ENCODE measurements around the gene NUTM2A. TPM values are rescaled to one million over a fixed set of nuclear protein-coding genes. Genes with fewer than 3 reads are reported as not detected.
"Not testable (repeated sequence)": the region's sequence is repeated elsewhere in the genome, so short reads cannot be mapped to it uniquely, and the experiment has no call there.

NUTM2A gene
- total and polyA plus RNA-seq, 2 experiments from 2014 or later, result 0.16 to 1.5 TPM

- not testable (repeated sequence) for H3K79me2 ChIP-seq; H3K4me1 ChIP-seq (ENCODE audit: insufficient read depth); H3K4me2 ChIP-seq; H2AFZ ChIP-seq; H3K36me3 ChIP-seq (replicated peaks; ENCODE audit: insufficient read depth, low read depth); DNase-seq (ENCODE audit: low spot score); H4K20me1 ChIP-seq (ENCODE audit: insufficient read depth, poor library complexity, severe bottlenecking); H3K27ac ChIP-seq; H3K27me3 ChIP-seq; H3K4me3 ChIP-seq; H3K9me3 ChIP-seq (ENCODE audit: low read depth); H3K9me2 ChIP-seq (replicated peaks; ENCODE audit: insufficient read depth)
- WGBS (ENCODE audit: low lambda C conversion rate, missing lambda C conversion rate), result 90% methylated on average over 4 of the region's 4 CpGs
These were observed 18.3 kb upstream of the NUTM2A start for GRCh38 chr10:87206922-87207321.

GRCh38 chr10:87210309-87210708 is 14.9 kb upstream of the NUTM2A start:
- H3K4me1 ChIP-seq (ENCODE audit: insufficient read depth); H2AFZ ChIP-seq; H3K27ac ChIP-seq; H4K20me1 ChIP-seq (ENCODE audit: insufficient read depth, poor library complexity, severe bottlenecking); H3K36me3 ChIP-seq (replicated peaks; ENCODE audit: insufficient read depth, low read depth); H3K79me2 ChIP-seq; H3K4me3 ChIP-seq; H3K4me2 ChIP-seq; H3K27me3 ChIP-seq; H3K9me3 ChIP-seq (ENCODE audit: low read depth); DNase-seq (ENCODE audit: low spot score); H3K9me2 ChIP-seq (replicated peaks; ENCODE audit: insufficient read depth): not testable (repeated sequence)
- 88% methylated on average over 5 of the region's 5 CpGs for WGBS (ENCODE audit: low lambda C conversion rate, missing lambda C conversion rate)

GRCh38 chr10:87211848-87212247 is 13.4 kb upstream of the NUTM2A start:
- not testable (repeated sequence) for H3K27me3 ChIP-seq; H3K27ac ChIP-seq; H3K9me2 ChIP-seq (replicated peaks; ENCODE audit: insufficient read depth); H3K4me3 ChIP-seq; H2AFZ ChIP-seq; H3K79me2 ChIP-seq; H3K4me2 ChIP-seq; H3K9me3 ChIP-seq (ENCODE audit: low read depth); H4K20me1 ChIP-seq (ENCODE audit: insufficient read depth, poor library complexity, severe bottlenecking); H3K36me3 ChIP-seq (replicated peaks; ENCODE audit: insufficient read depth, low read depth); H3K4me1 ChIP-seq (ENCODE audit: insufficient read depth)
- DNase-seq (ENCODE audit: low spot score), result peak; percentile 16
- WGBS (ENCODE audit: low lambda C conversion rate, missing lambda C conversion rate), result 16% methylated on average over 2 of the region's 2 CpGs

- WGBS (ENCODE audit: low lambda C conversion rate, missing lambda C conversion rate), result 97% methylated on average over 6 of the region's 8 CpGs
- H3K4me1 ChIP-seq (ENCODE audit: insufficient read depth); H3K9me3 ChIP-seq (ENCODE audit: low read depth); DNase-seq (ENCODE audit: low spot score); H2AFZ ChIP-seq; H3K36me3 ChIP-seq (replicated peaks; ENCODE audit: insufficient read depth, low read depth); H3K4me3 ChIP-seq; H3K27ac ChIP-seq; H3K79me2 ChIP-seq; H4K20me1 ChIP-seq (ENCODE audit: insufficient read depth, poor library complexity, severe bottlenecking); H3K4me2 ChIP-seq; H3K27me3 ChIP-seq; H3K9me2 ChIP-seq (replicated peaks; ENCODE audit: insufficient read depth): not testable (repeated sequence)
These were observed 12.0 kb upstream of the NUTM2A start for GRCh38 chr10:87213150-87213765.

GRCh38 chr10:87213806-87214205 is 11.4 kb upstream of the NUTM2A start:
- not testable (repeated sequence) for H3K9me2 ChIP-seq (replicated peaks; ENCODE audit: insufficient read depth); H2AFZ ChIP-seq; H3K9me3 ChIP-seq (ENCODE audit: low read depth); H3K27ac ChIP-seq; H3K4me2 ChIP-seq; H3K27me3 ChIP-seq; DNase-seq (ENCODE audit: low spot score); H3K4me1 ChIP-seq (ENCODE audit: insufficient read depth); H4K20me1 ChIP-seq (ENCODE audit: insufficient read depth, poor library complexity, severe bottlenecking); H3K36me3 ChIP-seq (replicated peaks; ENCODE audit: insufficient read depth, low read depth); H3K4me3 ChIP-seq; H3K79me2 ChIP-seq
- WGBS (ENCODE audit: low lambda C conversion rate, missing lambda C conversion rate), result 95% methylated on average over 18 of the region's 21 CpGs

- H3K27ac ChIP-seq; H3K9me3 ChIP-seq (ENCODE audit: low read depth); H3K27me3 ChIP-seq; H3K79me2 ChIP-seq; H3K4me2 ChIP-seq; H3K4me1 ChIP-seq (ENCODE audit: insufficient read depth); DNase-seq (ENCODE audit: low spot score); H3K36me3 ChIP-seq (replicated peaks; ENCODE audit: insufficient read depth, low read depth); H2AFZ ChIP-seq; H3K9me2 ChIP-seq (replicated peaks; ENCODE audit: insufficient read depth); H3K4me3 ChIP-seq; H4K20me1 ChIP-seq (ENCODE audit: insufficient read depth, poor library complexity, severe bottlenecking): not testable (repeated sequence)
- WGBS (ENCODE audit: low lambda C conversion rate, missing lambda C conversion rate), result 98% methylated on average over 11 of the region's 11 CpGs
These were observed 9.1 kb upstream of the NUTM2A start for GRCh38 chr10:87216120-87216519.

- H3K27ac ChIP-seq; H3K4me3 ChIP-seq; H3K36me3 ChIP-seq (replicated peaks; ENCODE audit: insufficient read depth, low read depth); H3K9me3 ChIP-seq (ENCODE audit: low read depth); H3K4me1 ChIP-seq (ENCODE audit: insufficient read depth); H4K20me1 ChIP-seq (ENCODE audit: insufficient read depth, poor library complexity, severe bottlenecking); H3K9me2 ChIP-seq (replicated peaks; ENCODE audit: insufficient read depth); H3K4me2 ChIP-seq; H3K27me3 ChIP-seq; H3K79me2 ChIP-seq; H2AFZ ChIP-seq; DNase-seq (ENCODE audit: low spot score): not testable (repeated sequence)
- 73% methylated on average over 3 of the region's 5 CpGs for WGBS (ENCODE audit: low lambda C conversion rate, missing lambda C conversion rate)
These were observed 5.9 kb upstream of the NUTM2A start for GRCh38 chr10:87219370-87219769.

- not testable (repeated sequence) for DNase-seq (ENCODE audit: low spot score); H3K4me2 ChIP-seq; H3K27ac ChIP-seq; H3K4me1 ChIP-seq (ENCODE audit: insufficient read depth); H4K20me1 ChIP-seq (ENCODE audit: insufficient read depth, poor library complexity, severe bottlenecking); H3K9me2 ChIP-seq (replicated peaks; ENCODE audit: insufficient read depth); H3K27me3 ChIP-seq; H3K36me3 ChIP-seq (replicated peaks; ENCODE audit: insufficient read depth, low read depth); H2AFZ ChIP-seq; H3K79me2 ChIP-seq; H3K4me3 ChIP-seq; H3K9me3 ChIP-seq (ENCODE audit: low read depth)
- WGBS (ENCODE audit: low lambda C conversion rate, missing lambda C conversion rate), result 99% methylated on average over 18 of the region's 30 CpGs
These were observed 2.5 kb upstream of the NUTM2A start for GRCh38 chr10:87222789-87223188.

- not testable (repeated sequence) for H3K36me3 ChIP-seq (replicated peaks; ENCODE audit: insufficient read depth, low read depth); H3K9me2 ChIP-seq (replicated peaks; ENCODE audit: insufficient read depth); H3K4me1 ChIP-seq (ENCODE audit: insufficient read depth); H3K9me3 ChIP-seq (ENCODE audit: low read depth); H2AFZ ChIP-seq; H4K20me1 ChIP-seq (ENCODE audit: insufficient read depth, poor library complexity, severe bottlenecking); H3K4me3 ChIP-seq; H3K4me2 ChIP-seq; DNase-seq (ENCODE audit: low spot score); H3K27ac ChIP-seq; H3K27me3 ChIP-seq; H3K79me2 ChIP-seq
- WGBS (ENCODE audit: low lambda C conversion rate, missing lambda C conversion rate), result 89% methylated on average over 6 of the region's 20 CpGs
These were observed 3.0 kb downstream of the NUTM2A start for GRCh38 chr10:87228247-87228646.

Data from hepatocyte (in vitro differentiated cells).